ENCODE data around the gene DNAJC24.

GRCh38 chr11:31422703-31423102 is 53.0 kb downstream of the DNAJC24 start:
- TF ChIP-seq EZH2 (IDR thresholded peaks at IDR 0.05; ENCODE audit: low read depth) = no peak
- TF ChIP-seq, protein P1, sequence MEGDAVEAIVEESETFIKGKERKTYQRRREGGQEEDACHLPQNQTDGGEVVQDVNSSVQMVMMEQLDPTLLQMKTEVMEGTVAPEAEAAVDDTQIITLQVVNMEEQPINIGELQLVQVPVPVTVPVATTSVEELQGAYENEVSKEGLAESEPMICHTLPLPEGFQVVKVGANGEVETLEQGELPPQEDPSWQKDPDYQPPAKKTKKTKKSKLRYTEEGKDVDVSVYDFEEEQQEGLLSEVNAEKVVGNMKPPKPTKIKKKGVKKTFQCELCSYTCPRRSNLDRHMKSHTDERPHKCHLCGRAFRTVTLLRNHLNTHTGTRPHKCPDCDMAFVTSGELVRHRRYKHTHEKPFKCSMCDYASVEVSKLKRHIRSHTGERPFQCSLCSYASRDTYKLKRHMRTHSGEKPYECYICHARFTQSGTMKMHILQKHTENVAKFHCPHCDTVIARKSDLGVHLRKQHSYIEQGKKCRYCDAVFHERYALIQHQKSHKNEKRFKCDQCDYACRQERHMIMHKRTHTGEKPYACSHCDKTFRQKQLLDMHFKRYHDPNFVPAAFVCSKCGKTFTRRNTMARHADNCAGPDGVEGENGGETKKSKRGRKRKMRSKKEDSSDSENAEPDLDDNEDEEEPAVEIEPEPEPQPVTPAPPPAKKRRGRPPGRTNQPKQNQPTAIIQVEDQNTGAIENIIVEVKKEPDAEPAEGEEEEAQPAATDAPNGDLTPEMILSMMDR (conservative IDR thresholded peaks at IDR 0.05) = no peak

Data from PC-9 (cell line).